Caco-2 (cell line): ENCODE results near the gene OR2V2. TPM values are rescaled to one million over a fixed set of nuclear protein-coding genes. Genes with fewer than 3 reads are reported as not detected.
"Not testable (repeated sequence)": the region's sequence is repeated elsewhere in the genome, so short reads cannot be mapped to it uniquely, and the experiment has no call there.

Source experiments
- BruUV-seq: library from RNA; stranded (reverse); fragments of 400-500 nt; replicated peaks from 2 replicates; lab custom pipeline; 2021; lab: Mats Ljungman, UMichigan
- CTCF ChIA-PET: fragments of 300-600 bp; sonication (Branson Sonifier 250); formaldehyde crosslinking; loops from one replicate; lab custom pipeline; 2022; ENCODE audit warnings: antibody characterized with exemption; lab: Charles Lee
- POLR2A ChIA-PET: fragments of 300-600 bp; sonication (Branson Sonifier 250); formaldehyde crosslinking; loops from one replicate; lab custom pipeline; 2022; ENCODE audit warnings: antibody characterized with exemption; lab: Charles Lee
- DNase-seq, 2 experiments: peaks; one replicate each; pipeline versions ENCODE4 v3.0.0 to v3.0.0-alpha.2; 2020 to 2022
- H3K27me3 ChIP-seq: replicated peaks from 2 replicates; pipeline ENCODE4 v1.6.0; 2011; ENCODE audit warnings: low read length; ENCODE audit not compliant: control insufficient read depth, insufficient read depth
- H3K36me3 ChIP-seq: 2 replicates; pipeline ENCODE4 v1.5.1; 2011; ENCODE audit warnings: low read length; ENCODE audit not compliant: control insufficient read depth, insufficient read depth
- H3K4me1 ChIP-seq: fragments of 250-450 bp; sonication (Bioruptor Pico); 2 replicates; pipeline ENCODE4 v1.5.1; 2020; ENCODE audit warnings: mild to moderate bottlenecking
- H3K4me3 ChIP-seq: 2 replicates; pipeline ENCODE4 v1.5.1; 2011; ENCODE audit warnings: low read depth, mild to moderate bottlenecking, control low read depth, low read length
- H3K9me3 ChIP-seq: fragments of 250-450 bp; sonication (Bioruptor Pico); 2 replicates; pipeline ENCODE4 v1.5.1; 2020; ENCODE audit warnings: mild to moderate bottlenecking, moderate library complexity
- H3K27ac Mint-ChIP-seq: one replicate; pipeline ENCODE4 v1.8.0; 2022; ENCODE audit warnings: mixed read lengths; ENCODE audit not compliant: unreplicated experiment
- H3K27me3 Mint-ChIP-seq: one replicate; pipeline ENCODE4 v1.8.0; 2022; ENCODE audit warnings: mixed read lengths; ENCODE audit not compliant: insufficient read depth, unreplicated experiment
- H3K36me3 Mint-ChIP-seq: one replicate; pipeline ENCODE4 v1.8.0; 2022; ENCODE audit warnings: mild to moderate bottlenecking, mixed read lengths; ENCODE audit not compliant: insufficient read depth, unreplicated experiment
- H3K4me1 Mint-ChIP-seq: one replicate; pipeline ENCODE4 v1.8.0; 2022; ENCODE audit warnings: low read depth, mixed read lengths; ENCODE audit not compliant: unreplicated experiment
- H3K4me3 Mint-ChIP-seq: one replicate; pipeline ENCODE4 v1.8.0; 2022; ENCODE audit warnings: mild to moderate bottlenecking, moderate library complexity, mixed read lengths; ENCODE audit not compliant: unreplicated experiment
- H3K9me3 Mint-ChIP-seq: one replicate; pipeline ENCODE4 v1.8.0; 2022; ENCODE audit warnings: mixed read lengths; ENCODE audit not compliant: unreplicated experiment
- intact Hi-C: fragments of 100-400 bp; cut with micrococcal nuclease; formaldehyde crosslinking; loops from one replicate; pipeline ENCODE4 v1.10.0; 2022; ENCODE audit not compliant: unreplicated experiment
- total RNA-seq: library from RNA; stranded (reverse); gene quantifications from 2 replicates; pipeline ENCODE4 v1.2.3, GENCODE V29; 2022
- TF ChIP-seq, protein P1 (sequence below), 2 experiments: fragments of 200-600 bp in 1 of 2; IDR thresholded peaks; 1 replicate in 1 of 2; 2 replicates in 1 of 2; pipeline versions ENCODE4 v1.5.1 to v1.8.0; 2011 to 2022; ENCODE audit warnings: antibody characterized with exemption in 1 of 2, control low read depth in 1 of 2, inconsistent platforms in 1 of 2, low read depth in 1 of 2, low read length in 1 of 2, mild to moderate bottlenecking in 1 of 2, moderate library complexity in 1 of 2; ENCODE audit not compliant: insufficient read depth in 1 of 2, severe bottlenecking in 1 of 2, unreplicated experiment in 1 of 2

The OR2V2 gene
- total RNA-seq, 1 experiment from 2014 or later: not detected

GRCh38 chr5:181176254-181176952, 29.0 kb downstream of the OR2V2 start:
- H3K4me3 Mint-ChIP-seq: no peak overlapping the region
- peaks cover 9% of the 10 kb centered on the region for H3K4me1 Mint-ChIP-seq
- POLR2A ChIA-PET: no interaction called here
- H3K36me3 ChIP-seq: no peaks in the 10 kb centered on the region
- no peaks in the 10 kb centered on the region for H3K27me3 Mint-ChIP-seq
- H3K4me3 ChIP-seq: no peak overlapping the region
- H3K9me3 ChIP-seq: no peaks in the 10 kb centered on the region
- peaks cover 7% of the 10 kb centered on the region for H3K4me1 ChIP-seq
- peaks cover 11% of the 10 kb centered on the region for H3K36me3 Mint-ChIP-seq
- H3K27ac Mint-ChIP-seq: no peak overlapping the region
- DNase-seq: no peak
- no TSS peak for BruUV-seq
- intact Hi-C loops: no loop called here
- TF ChIP-seq, protein P1, sequence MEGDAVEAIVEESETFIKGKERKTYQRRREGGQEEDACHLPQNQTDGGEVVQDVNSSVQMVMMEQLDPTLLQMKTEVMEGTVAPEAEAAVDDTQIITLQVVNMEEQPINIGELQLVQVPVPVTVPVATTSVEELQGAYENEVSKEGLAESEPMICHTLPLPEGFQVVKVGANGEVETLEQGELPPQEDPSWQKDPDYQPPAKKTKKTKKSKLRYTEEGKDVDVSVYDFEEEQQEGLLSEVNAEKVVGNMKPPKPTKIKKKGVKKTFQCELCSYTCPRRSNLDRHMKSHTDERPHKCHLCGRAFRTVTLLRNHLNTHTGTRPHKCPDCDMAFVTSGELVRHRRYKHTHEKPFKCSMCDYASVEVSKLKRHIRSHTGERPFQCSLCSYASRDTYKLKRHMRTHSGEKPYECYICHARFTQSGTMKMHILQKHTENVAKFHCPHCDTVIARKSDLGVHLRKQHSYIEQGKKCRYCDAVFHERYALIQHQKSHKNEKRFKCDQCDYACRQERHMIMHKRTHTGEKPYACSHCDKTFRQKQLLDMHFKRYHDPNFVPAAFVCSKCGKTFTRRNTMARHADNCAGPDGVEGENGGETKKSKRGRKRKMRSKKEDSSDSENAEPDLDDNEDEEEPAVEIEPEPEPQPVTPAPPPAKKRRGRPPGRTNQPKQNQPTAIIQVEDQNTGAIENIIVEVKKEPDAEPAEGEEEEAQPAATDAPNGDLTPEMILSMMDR (IDR thresholded peaks at IDR 0.05; ENCODE audit: insufficient read depth in 1 of 2, low read depth in 1 of 2, low read length in 1 of 2, severe bottlenecking in 1 of 2, unreplicated experiment in 1 of 2): no peak
- no peaks in the 10 kb centered on the region for H3K27me3 ChIP-seq
- CTCF ChIA-PET: interaction anchor here (0.7 kb wide), 1 partner anchor 20 kb away, joined by 4 read pairs; no protein-coding TSS in a partner anchor
- no peaks in the 10 kb centered on the region for H3K9me3 Mint-ChIP-seq

DNA sequence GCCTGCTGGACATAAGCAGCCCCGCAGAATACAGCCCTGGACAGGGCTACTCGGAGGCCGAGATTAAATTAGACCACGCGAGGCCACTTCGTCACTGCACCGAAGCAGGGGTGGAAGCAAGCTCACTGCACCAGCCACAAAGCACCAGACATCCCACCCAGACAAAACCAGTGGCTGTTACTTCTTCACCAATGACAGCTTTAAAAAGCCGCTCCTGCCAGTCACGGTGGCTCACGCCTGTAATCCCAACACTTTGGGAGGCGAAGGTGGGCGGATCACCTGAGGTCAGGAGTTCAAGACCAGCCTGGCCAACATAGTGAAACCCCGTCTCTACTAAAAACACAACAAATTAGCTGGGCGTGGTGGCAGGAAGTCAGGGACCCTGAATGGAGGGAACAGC, 30.2 kb downstream of the OR2V2 start:
- CTCF ChIA-PET, H3K4me3 ChIP-seq, H3K9me3 Mint-ChIP-seq, H3K27me3 ChIP-seq, H3K27ac Mint-ChIP-seq, H3K36me3 ChIP-seq, H3K4me3 Mint-ChIP-seq, H3K4me1 Mint-ChIP-seq, intact Hi-C loops, H3K9me3 ChIP-seq, BruUV-seq, H3K4me1 ChIP-seq, DNase-seq, POLR2A ChIA-PET, H3K27me3 Mint-ChIP-seq: not testable (repeated sequence)
- H3K36me3 Mint-ChIP-seq: peaks cover 12% of the 10 kb centered on the region

GRCh38 chr5:181181650-181182565, 34.5 kb downstream of the OR2V2 start:
- ChIA-PET POLR2A (no interaction called here), CTCF (no interaction called here)
- Mint-ChIP-seq H3K4me3 (peak overlapping the region; percentile 53), H3K4me1 (no peaks in the 10 kb centered on the region), H3K36me3 (peaks cover 22% of the 10 kb centered on the region), H3K9me3 (no peaks in the 10 kb centered on the region), H3K27ac (no peak overlapping the region), H3K27me3 (no peaks in the 10 kb centered on the region)
- no peaks in the 10 kb centered on the region for H3K9me3 ChIP-seq
- TF ChIP-seq, protein P1 (IDR thresholded peaks at IDR 0.05; ENCODE audit: insufficient read depth in 1 of 2, low read depth in 1 of 2, low read length in 1 of 2, severe bottlenecking in 1 of 2, unreplicated experiment in 1 of 2): peak; percentile 63 to 84
- H3K36me3 ChIP-seq: no peaks in the 10 kb centered on the region
- no peaks in the 10 kb centered on the region; the same call in 1 of the 2 replicates for H3K4me1 ChIP-seq
- no TSS peak for BruUV-seq
- intact Hi-C loops: loop anchor here (10.0 kb wide), 1 partner anchor 367 kb away; no protein-coding TSS in a partner anchor
- peak; percentile 78 to 79 for DNase-seq
- H3K4me3 ChIP-seq: no peak overlapping the region
- no peaks in the 10 kb centered on the region for H3K27me3 ChIP-seq
